ENCODE data around the gene EEFSEC. TPM values are rescaled to one million over a fixed set of nuclear protein-coding genes. Genes with fewer than 3 reads are reported as not detected.

Gene EEFSEC
- total and polyA plus RNA-seq, 8 donors, result 11.5 to 23.0 (median 19.9) TPM

- no peak for TF ChIP-seq CTCF (IDR thresholded peaks at IDR 0.05)
- intact Hi-C loops (cut with DNase I), result no loop called here
- no peak overlapping the region for H3K4me3 ChIP-seq
Measured at GRCh38 chr3:128195802-128196201, 42.5 kb downstream of the EEFSEC start.

GRCh38 chr3:128196647-128197046 lies 43.4 kb downstream of the EEFSEC start:
- H3K4me1 ChIP-seq, result peaks cover 0 to 4% of the 10 kb centered on the region in 2 donors
- H3K36me3 ChIP-seq, result no peaks in the 10 kb centered on the region
- H3K27ac ChIP-seq, result no peak overlapping the region
- ATAC-seq, result no peak
- DNase-seq, result no peak
- no peaks in the 10 kb centered on the region for H3K27me3 ChIP-seq
- intact Hi-C loops (cut with DNase I), result no loop called here
- no peak overlapping the region for H3K4me3 ChIP-seq
- no peaks in the 10 kb centered on the region for H3K9me3 ChIP-seq
- no peak for TF ChIP-seq CTCF (IDR thresholded peaks at IDR 0.05)

More at GRCh38 chr3:128195802-128196201, 42.5 kb downstream of the EEFSEC start:
- ATAC-seq, result no peak
- no peak for DNase-seq
- H3K36me3 ChIP-seq, result no peaks in the 10 kb centered on the region
- H3K27ac ChIP-seq, result no peak overlapping the region
- H3K4me1 ChIP-seq, result peaks cover 0 to 4% of the 10 kb centered on the region in 2 donors
- no peaks in the 10 kb centered on the region for H3K27me3 ChIP-seq
- no peaks in the 10 kb centered on the region for H3K9me3 ChIP-seq

GRCh38 chr3:128197855-128198254 lies 44.6 kb downstream of the EEFSEC start:
- DNase-seq (no peak), ATAC-seq (no peak)
- intact Hi-C loops (cut with DNase I), result no loop called here
- H3K27ac ChIP-seq, result no peak overlapping the region
- H3K9me3 ChIP-seq, result no peaks in the 10 kb centered on the region
- H3K27me3 ChIP-seq, result no peaks in the 10 kb centered on the region
- peaks cover 0 to 4% of the 10 kb centered on the region in 2 donors for H3K4me1 ChIP-seq
- H3K4me3 ChIP-seq, result no peak overlapping the region
- H3K36me3 ChIP-seq, result no peaks in the 10 kb centered on the region
- no peak for TF ChIP-seq CTCF (IDR thresholded peaks at IDR 0.05)

GRCh38 chr3:128198313-128198712 lies 45.0 kb downstream of the EEFSEC start:
- no peak for ATAC-seq
- no peaks in the 10 kb centered on the region for H3K27me3 ChIP-seq

GRCh38 chr3:128199110-128199509 lies 45.8 kb downstream of the EEFSEC start:
- no peak for DNase-seq
- Histone ChIP-seq H3K4me3 (no peak overlapping the region), H3K9me3 (no peaks in the 10 kb centered on the region), H3K27ac (no peak overlapping the region), H3K36me3 (no peaks in the 10 kb centered on the region), H3K4me1 (peaks cover 0 to 4% of the 10 kb centered on the region in 2 donors), H3K27me3 (no peaks in the 10 kb centered on the region)
- ATAC-seq, result no peak
- intact Hi-C loops (cut with DNase I), result no loop called here
- no peak for TF ChIP-seq CTCF (IDR thresholded peaks at IDR 0.05)

More at GRCh38 chr3:128198313-128198712, 45.0 kb downstream of the EEFSEC start:
- Histone ChIP-seq H3K4me1 (peaks cover 0 to 4% of the 10 kb centered on the region in 2 donors), H3K36me3 (no peaks in the 10 kb centered on the region), H3K4me3 (no peak overlapping the region), H3K27ac (no peak overlapping the region), H3K9me3 (no peaks in the 10 kb centered on the region)
- TF ChIP-seq CTCF (IDR thresholded peaks at IDR 0.05), result no peak
- DNase-seq, result no peak
- intact Hi-C loops (cut with DNase I), result no loop called here
